ENCODE results near the gene KIAA0408. TPM values are rescaled to one million over a fixed set of nuclear protein-coding genes. Genes with fewer than 3 reads are reported as not detected.

The KIAA0408 gene
- total RNA-seq, 4 donors from 2014 or later, result 0.80 to 3.0 (median 1.8) TPM

GRCh38 chr6:127463056-127463455 lies 3.9 kb upstream of the KIAA0408 start:
- no peak for TF ChIP-seq POLR2A (IDR thresholded peaks at IDR 0.05)
- TF ChIP-seq CTCF (IDR thresholded peaks at IDR 0.05), result no peak
- DNase-seq (ENCODE audit: low spot score in 2 of 2), result no peak
- H3K4me3 ChIP-seq (ENCODE audit: low read depth, poor library complexity, severe bottlenecking), result no peak overlapping the region
- intact Hi-C loops (cut with DNase I; ENCODE audit: low total_unique reads), result loop anchor here (10.0 kb wide), 1 partner anchor 182 kb away; no protein-coding TSS in a partner anchor
- WGBS, 2 donors, result 69 to 75% methylated on average over 5 of the region's 5 CpGs

GRCh38 chr6:127462376-127462775 lies 3.2 kb upstream of the KIAA0408 start:
- no peak for TF ChIP-seq POLR2A (IDR thresholded peaks at IDR 0.05)
- no peak for TF ChIP-seq CTCF (IDR thresholded peaks at IDR 0.05)
- intact Hi-C loops (cut with DNase I; ENCODE audit: low total_unique reads), result loop anchor here (10.0 kb wide), 1 partner anchor 182 kb away; no protein-coding TSS in a partner anchor
- DNase-seq (ENCODE audit: low spot score in 2 of 2), result no peak
- no peak overlapping the region for H3K4me3 ChIP-seq (ENCODE audit: low read depth, poor library complexity, severe bottlenecking)
- 90 to 94% methylated on average over 2 of the region's 2 CpGs for WGBS, 2 donors

GRCh38 chr6:127460465-127460864 lies 1.3 kb upstream of the KIAA0408 start:
- intact Hi-C loops (cut with DNase I; ENCODE audit: low total_unique reads), result loop anchor here (10.0 kb wide), 1 partner anchor 184 kb away; no protein-coding TSS in a partner anchor
- no peak overlapping the region for H3K4me3 ChIP-seq (ENCODE audit: low read depth, poor library complexity, severe bottlenecking)
- DNase-seq (ENCODE audit: low spot score in 2 of 2), result no peak
- TF ChIP-seq CTCF (IDR thresholded peaks at IDR 0.05) (no peak), POLR2A (IDR thresholded peaks at IDR 0.05) (no peak)
- WGBS, 2 donors, result 71 to 87% methylated on average over 1 of the region's 1 CpG

GRCh38 chr6:127458817-127459216 lies 372 bp downstream of the KIAA0408 start:
- no peak overlapping the region for H3K4me3 ChIP-seq (ENCODE audit: low read depth, poor library complexity, severe bottlenecking)
- intact Hi-C loops (cut with DNase I; ENCODE audit: low total_unique reads), result no loop called here
- DNase-seq (ENCODE audit: low spot score in 2 of 2), result peak in 1 of 2 donors; percentile 78
- WGBS, 2 donors, result 39 to 59% methylated on average over 4 of the region's 4 CpGs
- TF ChIP-seq POLR2A (IDR thresholded peaks at IDR 0.05), result no peak
- no peak for TF ChIP-seq CTCF (IDR thresholded peaks at IDR 0.05)

GRCh38 chr6:127458222-127458621 lies 967 bp downstream of the KIAA0408 start:
- intact Hi-C loops (cut with DNase I; ENCODE audit: low total_unique reads), result no loop called here
- no peak for DNase-seq (ENCODE audit: low spot score in 2 of 2)
- TF ChIP-seq CTCF (IDR thresholded peaks at IDR 0.05) (no peak), POLR2A (IDR thresholded peaks at IDR 0.05) (no peak)
- no peak overlapping the region for H3K4me3 ChIP-seq (ENCODE audit: low read depth, poor library complexity, severe bottlenecking)
- WGBS, 2 donors, result 53 to 55% methylated on average over 3 of the region's 3 CpGs

GRCh38 chr6:127457456-127458064 lies 1.6 kb downstream of the KIAA0408 start:
- peak in 1 of 2 donors; percentile 23 for DNase-seq (ENCODE audit: low spot score in 2 of 2)
- H3K4me3 ChIP-seq (ENCODE audit: low read depth, poor library complexity, severe bottlenecking), result no peak overlapping the region
- TF ChIP-seq POLR2A (IDR thresholded peaks at IDR 0.05) (no peak), CTCF (IDR thresholded peaks at IDR 0.05) (no peak)
- WGBS, 2 donors, result 36 to 40% methylated on average over 3 of the region's 3 CpGs
- intact Hi-C loops (cut with DNase I; ENCODE audit: low total_unique reads), result no loop called here
